Naive thymus-derived CD4-positive, alpha-beta T cell (primary cell): Measurements from ENCODE around the gene OR8B3. TPM values are rescaled to one million over a fixed set of nuclear protein-coding genes. Genes with fewer than 3 reads are reported as not detected.
A peak's percentile ranks its signal among the peaks of the same experiment; 100 is the strongest.
"Not testable (repeated sequence)": the region's sequence is repeated elsewhere in the genome, so short reads cannot be mapped to it uniquely, and the experiment has no call there.

ENCODE experiments used
- ATAC-seq: fragments of 150-1000 bp; cut with Tn5 transposase; 2 replicates; pipeline ENCODE4 v1.10.0; 2021; ENCODE audit warnings: mild to moderate bottlenecking, moderate library complexity
- CTCF ChIA-PET: fragments of 350-600 bp; sonication (Branson Sonifier 250); formaldehyde crosslinking; loops from one replicate; lab custom pipeline; 2021; ENCODE audit warnings: antibody characterized with exemption; lab: Charles Lee
- POLR2A ChIA-PET: fragments of 350-600 bp; sonication (Branson Sonifier 250); formaldehyde crosslinking; loops from one replicate; lab custom pipeline; 2021; ENCODE audit warnings: antibody characterized with exemption, inconsistent platforms; lab: Charles Lee
- DNase-seq, 9 donors: peaks; one replicate each; pipeline versions ENCODE4 v3.0.0 to v3.0.0-alpha.2; 2020 to 2022; ENCODE audit warnings: mixed read lengths in 1 of 9
- H3K27ac ChIP-seq: one replicate; pipeline ENCODE4 v1.7.0; 2013; ENCODE audit warnings: mild to moderate bottlenecking, low read depth, low read length, moderate library complexity
- H3K27me3 ChIP-seq, 2 donors: one replicate each; pipeline ENCODE4 v1.7.0; 2013; ENCODE audit warnings: low read length in 2 of 2, mild to moderate bottlenecking in 2 of 2, moderate library complexity in 2 of 2; ENCODE audit not compliant: control insufficient read depth in 2 of 2, insufficient read depth in 2 of 2
- H3K36me3 ChIP-seq, 3 experiments: 1 replicate in 2 of 3; 2 replicates in 1 of 3; pipeline ENCODE4 v1.7.0; 2013; ENCODE audit warnings: low read length in 3 of 3, mild to moderate bottlenecking in 3 of 3, moderate library complexity in 1 of 3; ENCODE audit not compliant: insufficient read depth in 3 of 3, control insufficient read depth in 2 of 3
- H3K4me1 ChIP-seq, 2 donors: one replicate each; pipeline ENCODE4 v1.7.0; 2013; ENCODE audit warnings: low read length in 2 of 2, mild to moderate bottlenecking in 2 of 2, moderate library complexity in 1 of 2; ENCODE audit not compliant: control insufficient read depth in 2 of 2, insufficient read depth in 2 of 2
- H3K4me3 ChIP-seq: 2 replicates; pipeline ENCODE4 v1.7.0; 2013; ENCODE audit warnings: mild to moderate bottlenecking, low read length
- H3K9me3 ChIP-seq, 3 experiments: 1 replicate in 2 of 3; 2 replicates in 1 of 3; pipeline ENCODE4 v1.7.0; 2013; ENCODE audit warnings: low read length in 3 of 3; ENCODE audit not compliant: control insufficient read depth in 2 of 3
- H3K27ac Mint-ChIP-seq, 9 donors: one replicate each; pipeline ENCODE4 v1.8.0; 2020 to 2022; ENCODE audit warnings: mixed read lengths in 9 of 9, mild to moderate bottlenecking in 8 of 9, moderate library complexity in 5 of 9, inconsistent platforms in 2 of 9
- H3K27me3 Mint-ChIP-seq, 5 donors: one replicate each; pipeline ENCODE4 v1.8.0; 2021 to 2022; ENCODE audit warnings: mixed read lengths in 5 of 5, mild to moderate bottlenecking in 1 of 5
- H3K36me3 Mint-ChIP-seq, 5 donors: one replicate each; pipeline ENCODE4 v1.8.0; 2020 to 2022; ENCODE audit warnings: mixed read lengths in 5 of 5, mild to moderate bottlenecking in 3 of 5, inconsistent platforms in 1 of 5
- H3K4me1 Mint-ChIP-seq, 7 donors: one replicate each; pipeline ENCODE4 v1.8.0; 2020 to 2022; ENCODE audit warnings: mixed read lengths in 7 of 7, mild to moderate bottlenecking in 3 of 7, inconsistent platforms in 1 of 7
- H3K4me3 Mint-ChIP-seq, 10 donors: one replicate each; pipeline ENCODE4 v1.8.0; 2020 to 2022; ENCODE audit warnings: mild to moderate bottlenecking in 10 of 10, mixed read lengths in 10 of 10, moderate library complexity in 6 of 10, inconsistent platforms in 2 of 10
- H3K9me3 Mint-ChIP-seq, 11 donors: one replicate each; pipeline ENCODE4 v1.8.0; 2020 to 2022; ENCODE audit warnings: mixed read lengths in 11 of 11, mild to moderate bottlenecking in 4 of 11, inconsistent platforms in 1 of 11, moderate library complexity in 1 of 11
- intact Hi-C, 2 donors: fragments of 100-400 bp; cut with micrococcal nuclease; formaldehyde crosslinking; loops; one replicate each; pipeline ENCODE4 v1.15.1; 2023
- polyA plus RNA-seq, 2 donors: library from polyadenylated mRNA; unstranded; fragments of 300-500 nt; fragmentation: Illumina TruSeq; gene quantifications; one replicate each; pipeline ENCODE4 v1.2.3, GENCODE V29; 2021
- total RNA-seq, 6 experiments: library from RNA in 5 of 6; stranded (reverse) in 5 of 6; gene quantifications; 1 replicate in 5 of 6; 2 replicates in 1 of 6; pipeline ENCODE4 v1.2.3 and lab custom pipeline; 2021 to 2026

OR8B3 gene
- total and polyA plus RNA-seq, 7 experiments from 2014 or later: not detected

DNA sequence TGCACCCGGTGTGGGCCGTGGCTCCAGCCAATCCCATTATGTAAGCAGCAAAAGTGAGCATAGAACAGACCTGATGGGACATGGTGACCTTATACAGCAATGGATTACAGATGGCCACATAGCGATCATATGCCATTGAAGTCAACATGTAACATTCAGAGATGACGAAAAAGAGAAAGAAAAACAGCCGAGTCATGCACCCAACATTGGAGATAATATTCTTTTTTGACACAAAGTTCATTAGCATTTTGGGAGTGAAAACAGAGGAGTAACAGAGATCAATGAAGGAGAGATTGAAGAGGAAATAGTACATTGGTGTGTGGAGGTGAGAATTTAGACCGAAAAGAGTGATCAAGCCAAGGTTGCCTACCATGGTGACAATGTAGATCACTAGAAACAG lies 16.0 kb downstream of the OR8B3 start:
- ATAC-seq, H3K4me3 ChIP-seq, H3K9me3 Mint-ChIP-seq, H3K36me3 Mint-ChIP-seq, H3K4me3 Mint-ChIP-seq, H3K9me3 ChIP-seq, H3K4me1 Mint-ChIP-seq, CTCF ChIA-PET, H3K36me3 ChIP-seq, H3K4me1 ChIP-seq, H3K27me3 ChIP-seq, H3K27me3 Mint-ChIP-seq, intact Hi-C loops, DNase-seq, H3K27ac ChIP-seq, POLR2A ChIA-PET: not testable (repeated sequence)
- peak overlapping the region in 1 of 9 donors; percentile 44 for H3K27ac Mint-ChIP-seq

DNA sequence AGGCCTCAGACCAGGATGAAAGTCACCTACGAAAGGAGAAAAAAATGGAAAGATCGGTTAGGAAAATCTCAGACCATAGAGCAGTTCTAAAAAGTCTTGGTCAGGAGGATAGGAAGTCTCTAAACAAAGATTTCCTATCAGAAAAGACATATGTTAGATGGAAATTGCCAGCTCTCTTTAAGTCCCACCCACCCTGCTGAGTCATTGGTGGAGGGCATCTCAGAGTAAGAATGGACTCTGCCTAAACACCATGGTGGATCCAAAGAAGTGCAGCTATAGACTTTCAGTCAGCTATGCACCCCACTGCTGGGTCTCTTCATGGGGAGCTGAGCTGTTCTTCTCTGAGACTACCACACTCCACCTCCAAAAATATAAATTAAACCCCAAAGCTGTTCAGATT lies 18.2 kb downstream of the OR8B3 start:
- H3K27me3 Mint-ChIP-seq: no peaks in the 10 kb centered on the region
- CTCF ChIA-PET: no interaction called here
- intact Hi-C loops: no loop called here
- no peaks in the 10 kb centered on the region for H3K9me3 Mint-ChIP-seq
- no peaks in the 10 kb centered on the region for H3K36me3 Mint-ChIP-seq
- Histone ChIP-seq H3K27ac (no peak overlapping the region), H3K27me3 (no peaks in the 10 kb centered on the region), H3K36me3 (no peaks in the 10 kb centered on the region), H3K4me3 (no peak overlapping the region), H3K9me3 (no peaks in the 10 kb centered on the region), H3K4me1 (no peaks in the 10 kb centered on the region)
- DNase-seq (no peak), ATAC-seq (no peak)
- POLR2A ChIA-PET: no interaction called here
- H3K4me3 Mint-ChIP-seq: no peak overlapping the region
- H3K27ac Mint-ChIP-seq: no peak overlapping the region
- H3K4me1 Mint-ChIP-seq: no peaks in the 10 kb centered on the region

DNA sequence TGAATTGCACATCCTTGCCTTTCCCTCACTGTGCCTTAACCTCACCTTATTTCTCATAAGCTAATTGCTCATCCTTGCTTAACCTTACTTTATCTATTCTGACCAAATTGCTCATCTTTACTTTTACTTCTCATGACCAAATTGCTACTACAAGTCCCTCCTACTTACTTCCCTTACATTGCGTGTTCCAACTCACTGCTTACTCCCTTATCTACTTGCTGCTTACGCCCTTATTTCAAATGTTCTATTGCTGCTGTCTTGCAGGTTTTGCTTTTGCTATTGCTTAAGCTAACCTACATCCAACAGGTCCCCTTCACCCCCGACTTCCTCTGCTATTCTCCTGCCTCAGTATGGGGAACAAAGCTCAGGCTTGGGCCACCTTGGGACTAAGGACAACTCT lies 22.5 kb downstream of the OR8B3 start:
- DNase-seq (no peak), ATAC-seq (no peak)
- CTCF ChIA-PET: no interaction called here
- no peaks in the 10 kb centered on the region for H3K27me3 ChIP-seq
- Mint-ChIP-seq H3K27ac (no peak overlapping the region), H3K36me3 (no peaks in the 10 kb centered on the region), H3K4me1 (no peaks in the 10 kb centered on the region), H3K9me3 (peaks cover 0 to 4% (median 0%) of the 10 kb centered on the region in 11 donors), H3K4me3 (no peak overlapping the region), H3K27me3 (peaks cover 0 to 4% (median 0%) of the 10 kb centered on the region in 5 donors)
- H3K27ac ChIP-seq: no peak overlapping the region
- H3K4me3 ChIP-seq: no peak overlapping the region
- no peaks in the 10 kb centered on the region for H3K4me1 ChIP-seq
- intact Hi-C loops: no loop called here
- no peaks in the 10 kb centered on the region for H3K9me3 ChIP-seq
- POLR2A ChIA-PET: no interaction called here
- no peaks in the 10 kb centered on the region for H3K36me3 ChIP-seq

DNA sequence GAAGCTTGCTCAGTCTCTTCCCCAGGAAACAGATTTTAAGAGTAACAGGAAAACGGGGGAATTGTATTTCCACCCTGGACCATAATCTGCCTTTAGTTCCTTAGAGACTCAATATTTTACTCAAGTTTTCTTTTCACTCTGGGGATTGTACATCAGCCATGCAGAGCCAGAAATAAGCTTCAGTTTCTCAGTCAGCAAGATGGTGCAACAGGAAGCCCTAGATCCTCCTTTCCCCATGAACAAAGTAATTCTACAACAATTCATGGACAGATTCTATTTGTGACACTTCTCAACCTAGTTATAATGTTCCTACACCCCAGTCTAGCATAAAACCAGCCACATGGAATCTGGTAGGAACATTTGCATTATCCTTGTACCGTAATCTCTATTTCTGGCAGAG lies 39.3 kb downstream of the OR8B3 start:
- Histone ChIP-seq H3K27ac (no peak overlapping the region), H3K27me3 (no peaks in the 10 kb centered on the region), H3K36me3 (no peaks in the 10 kb centered on the region), H3K4me3 (no peak overlapping the region), H3K9me3 (no peaks in the 10 kb centered on the region), H3K4me1 (no peaks in the 10 kb centered on the region)
- peaks cover 0 to 19% (median 6%) of the 10 kb centered on the region in 5 donors for H3K27me3 Mint-ChIP-seq
- H3K4me3 Mint-ChIP-seq: no peak overlapping the region
- H3K4me1 Mint-ChIP-seq: no peaks in the 10 kb centered on the region
- no peaks in the 10 kb centered on the region for H3K36me3 Mint-ChIP-seq
- POLR2A ChIA-PET: no interaction called here
- no peak for ATAC-seq
- CTCF ChIA-PET: no interaction called here
- H3K27ac Mint-ChIP-seq: no peak overlapping the region
- DNase-seq: no peak
- intact Hi-C loops: no loop called here
- peaks cover 0 to 11% (median 0%) of the 10 kb centered on the region in 11 donors for H3K9me3 Mint-ChIP-seq

DNA sequence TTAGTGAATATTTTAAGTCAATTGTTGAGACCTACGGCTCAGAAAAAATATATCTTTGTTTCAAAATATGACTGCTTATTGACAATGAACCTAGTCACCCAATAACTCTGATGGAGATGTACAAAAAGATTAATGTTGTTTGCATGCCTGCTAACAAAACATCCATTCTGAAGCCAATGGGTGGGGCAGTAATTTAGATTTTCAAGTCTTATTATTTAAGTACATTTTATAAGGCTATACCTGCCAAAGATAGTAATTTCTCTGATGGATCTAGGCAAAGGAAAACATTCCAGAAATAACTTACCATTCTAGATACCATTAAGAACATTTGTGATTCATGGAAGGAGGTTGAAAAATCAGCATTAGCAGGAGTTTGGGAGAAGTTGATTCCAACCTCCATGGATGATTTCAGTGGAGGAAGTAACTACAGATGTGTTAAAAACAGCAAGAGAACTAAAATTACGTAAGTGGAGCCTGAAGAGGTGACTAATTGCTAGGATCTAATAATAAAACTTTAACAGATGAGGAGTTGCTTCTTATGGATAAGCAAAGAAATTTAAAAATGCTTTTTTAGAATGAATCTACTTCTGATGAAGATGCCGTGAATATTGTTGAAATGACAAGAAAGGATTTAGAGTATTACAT lies 52.4 kb downstream of the OR8B3 start:
- intact Hi-C loops: no loop called here
- peaks cover 0 to 22% (median 3%) of the 10 kb centered on the region in 11 donors for H3K9me3 Mint-ChIP-seq
- ChIA-PET POLR2A (no interaction called here), CTCF (no interaction called here)
- no peak overlapping the region for H3K4me3 Mint-ChIP-seq
- no peaks in the 10 kb centered on the region for H3K36me3 ChIP-seq
- H3K27ac Mint-ChIP-seq: no peak overlapping the region
- H3K4me3 ChIP-seq: no peak overlapping the region
- no peaks in the 10 kb centered on the region for H3K4me1 Mint-ChIP-seq
- H3K27me3 Mint-ChIP-seq: peaks cover 0 to 32% (median 7%) of the 10 kb centered on the region in 5 donors
- DNase-seq (no peak), ATAC-seq (no peak)
- no peaks in the 10 kb centered on the region for H3K36me3 Mint-ChIP-seq
- H3K4me1 ChIP-seq: no peaks in the 10 kb centered on the region
- H3K27ac ChIP-seq: no peak overlapping the region
- peaks cover 0 to 4% of the 10 kb centered on the region in 2 donors for H3K27me3 ChIP-seq
- no peaks in the 10 kb centered on the region for H3K9me3 ChIP-seq

Other genes with a start within 250 kb of the OR8B3 start
- not detected for gene OR10D3, start 215.7 kb downstream of the OR8B3 start, total RNA-seq
- gene OR10D3, start 215.7 kb downstream of the OR8B3 start, polyA plus RNA-seq: not detected
- not detected for gene OR8G1, start 157.9 kb downstream of the OR8B3 start, total RNA-seq
- not detected for gene OR8G1, start 157.9 kb downstream of the OR8B3 start, polyA plus RNA-seq
- not detected for gene OR8G5, start 142.6 kb downstream of the OR8B3 start, total RNA-seq
- not detected for gene OR8G5, start 142.6 kb downstream of the OR8B3 start, polyA plus RNA-seq
- not detected for gene OR8D1, start 85.1 kb downstream of the OR8B3 start, total RNA-seq
- not detected for gene OR8D1, start 85.1 kb downstream of the OR8B3 start, polyA plus RNA-seq
- not detected for gene OR8D2, start 78.8 kb downstream of the OR8B3 start, total RNA-seq
- not detected for gene OR8D2, start 78.8 kb downstream of the OR8B3 start, polyA plus RNA-seq
- not detected for gene OR8B2, start 14.5 kb downstream of the OR8B3 start, total RNA-seq
- not detected for gene OR8B2, start 14.5 kb downstream of the OR8B3 start, polyA plus RNA-seq
- gene OR8B4, start 25.8 kb upstream of the OR8B3 start, total RNA-seq: not detected
- not detected for gene OR8B4, start 25.8 kb upstream of the OR8B3 start, polyA plus RNA-seq
- gene OR8B8, start 46.7 kb upstream of the OR8B3 start, total RNA-seq: not detected
- gene OR8B8, start 46.7 kb upstream of the OR8B3 start, polyA plus RNA-seq: not detected
- gene OR8B12, start 144.6 kb upstream of the OR8B3 start, total RNA-seq: not detected
- not detected for gene OR8B12, start 144.6 kb upstream of the OR8B3 start, polyA plus RNA-seq
- not detected for gene OR8A1, start 171.0 kb upstream of the OR8B3 start, total RNA-seq
- gene OR8A1, start 171.0 kb upstream of the OR8B3 start, polyA plus RNA-seq: not detected
- gene PANX3, start 212.4 kb upstream of the OR8B3 start, total RNA-seq: not detected
- gene PANX3, start 212.4 kb upstream of the OR8B3 start, polyA plus RNA-seq: not detected
- 10 to 100 TPM; 35.5 to 78.6 (median 63.9) TPM for gene TBRG1, start 223.8 kb upstream of the OR8B3 start, total RNA-seq
- 10 to 100 TPM; 32.4 to 38.4 TPM for gene TBRG1, start 223.8 kb upstream of the OR8B3 start, polyA plus RNA-seq